ENCODE data around the gene TBC1D3B.

- TF ChIP-seq, protein P1, sequence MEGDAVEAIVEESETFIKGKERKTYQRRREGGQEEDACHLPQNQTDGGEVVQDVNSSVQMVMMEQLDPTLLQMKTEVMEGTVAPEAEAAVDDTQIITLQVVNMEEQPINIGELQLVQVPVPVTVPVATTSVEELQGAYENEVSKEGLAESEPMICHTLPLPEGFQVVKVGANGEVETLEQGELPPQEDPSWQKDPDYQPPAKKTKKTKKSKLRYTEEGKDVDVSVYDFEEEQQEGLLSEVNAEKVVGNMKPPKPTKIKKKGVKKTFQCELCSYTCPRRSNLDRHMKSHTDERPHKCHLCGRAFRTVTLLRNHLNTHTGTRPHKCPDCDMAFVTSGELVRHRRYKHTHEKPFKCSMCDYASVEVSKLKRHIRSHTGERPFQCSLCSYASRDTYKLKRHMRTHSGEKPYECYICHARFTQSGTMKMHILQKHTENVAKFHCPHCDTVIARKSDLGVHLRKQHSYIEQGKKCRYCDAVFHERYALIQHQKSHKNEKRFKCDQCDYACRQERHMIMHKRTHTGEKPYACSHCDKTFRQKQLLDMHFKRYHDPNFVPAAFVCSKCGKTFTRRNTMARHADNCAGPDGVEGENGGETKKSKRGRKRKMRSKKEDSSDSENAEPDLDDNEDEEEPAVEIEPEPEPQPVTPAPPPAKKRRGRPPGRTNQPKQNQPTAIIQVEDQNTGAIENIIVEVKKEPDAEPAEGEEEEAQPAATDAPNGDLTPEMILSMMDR (IDR thresholded peaks at IDR 0.05), result no peak
- no peak for TF ChIP-seq POLR2A (IDR thresholded peaks at IDR 0.05)
These were observed 37.3 kb upstream of the TBC1D3B start for GRCh38 chr17:36213695-36214094.

Measured in testis (tissue), 2 donors.